K562 (cell line): ENCODE results near the gene NUP153. TPM values are rescaled to one million over a fixed set of nuclear protein-coding genes. Genes with fewer than 3 reads are reported as not detected.

Source experiments
- ATAC-seq: fragments of 200-7000 bp; cut with Tn5 transposase; 3 replicates; pipeline ENCODE4 v1.9.1; 2020; ENCODE audit warnings: moderate library complexity
- BruUV-seq: library from RNA; stranded (reverse); fragments of 400-500 nt; replicated peaks from 2 replicates; lab custom pipeline; 2021; lab: Mats Ljungman, UMichigan
- CTCF ChIA-PET: fragments of 300-600 bp; formaldehyde crosslinking; extraction: SDS; loops from one replicate; lab custom pipeline; 2021; ENCODE audit warnings: low intra/inter-chr PET ratio; lab: Yijun Ruan, JAX
- POLR2A ChIA-PET: fragments of 300-600, 350-650 bp; sonication (Branson Sonifier 250); formaldehyde crosslinking; extraction: SDS; loops from one replicate; lab custom pipeline; 2021; ENCODE audit warnings: antibody characterized with exemption, inconsistent platforms; lab: Yijun Ruan, JAX
- DNase-seq, 4 experiments: peaks; one replicate each; pipeline versions ENCODE4 v3.0.0 to v3.0.0-alpha.2; 2011 to 2018; ENCODE audit warnings: low spot score in 3 of 4, mixed read lengths in 3 of 4; ENCODE audit errors: extremely low read depth in 1 of 4
- FAIRE-seq: peaks from 2 replicates; lab custom pipeline; 2011; peaks lifted over from hg19 to GRCh38; lab: Jason Lieb, UNC
- H2AFZ ChIP-seq: 2 replicates; pipeline ENCODE4 v1.6.0; 2011; ENCODE audit warnings: low read depth, low read length, control low read depth, inconsistent platforms
- H3K27ac ChIP-seq: fragments of 200-600 bp; 3 replicates; pipeline ENCODE4 v1.8.0; 2011; ENCODE audit warnings: low read depth, mild to moderate bottlenecking, control low read depth, inconsistent platforms, low read length, moderate library complexity, mixed read lengths; ENCODE audit errors: extremely low read depth
- H3K27me3 ChIP-seq, 2 experiments: fragments of 300-600 bp in 1 of 2; 2 replicates in 1 of 2; 3 replicates in 1 of 2; pipeline versions ENCODE4 v1.6.0 to v1.8.0; 2011; ENCODE audit warnings: inconsistent platforms in 2 of 2, low read length in 2 of 2, mild to moderate bottlenecking in 1 of 2, mixed read lengths in 1 of 2, moderate library complexity in 1 of 2; ENCODE audit not compliant: control insufficient read depth in 2 of 2, insufficient read depth in 2 of 2
- H3K36me3 ChIP-seq: fragments of 300-600 bp; 3 replicates; pipeline ENCODE4 v1.8.0; 2011; ENCODE audit warnings: mild to moderate bottlenecking, low read length, inconsistent platforms; ENCODE audit not compliant: control insufficient read depth, insufficient read depth
- H3K4me1 ChIP-seq, 2 experiments: fragments of 200-600 bp in 1 of 2; replicated peaks in 1 of 2; 2 replicates in 1 of 2; 3 replicates in 1 of 2; pipeline versions ENCODE4 v1.5.1 to v1.8.0; 2011; ENCODE audit warnings: inconsistent platforms in 2 of 2, low read length in 2 of 2, mild to moderate bottlenecking in 1 of 2, mixed read lengths in 1 of 2, moderate library complexity in 1 of 2; ENCODE audit not compliant: control insufficient read depth in 2 of 2, insufficient read depth in 2 of 2
- H3K4me2 ChIP-seq: 2 replicates; pipeline ENCODE4 v1.6.1; 2011; ENCODE audit warnings: low read length, control low read depth, inconsistent platforms, mixed read lengths; ENCODE audit not compliant: insufficient read depth
- H3K4me3 ChIP-seq: fragments of 200-600 bp; sonication (generic), shearing (Covaris generic); 2 replicates; pipeline ENCODE4 v1.5.1; 2016; ENCODE audit warnings: control low read depth, inconsistent platforms
- H3K79me2 ChIP-seq: fragments of 200-600 bp; 3 replicates; pipeline ENCODE4 v1.8.0; 2011; ENCODE audit warnings: low read length, inconsistent platforms; ENCODE audit not compliant: control insufficient read depth, insufficient read depth
- H3K9ac ChIP-seq, 2 experiments: 2 replicates each; pipeline versions ENCODE4 v1.6.0 to v1.6.1; 2011; ENCODE audit warnings: low read depth in 2 of 2, low read length in 2 of 2, control low read depth in 1 of 2, inconsistent platforms in 1 of 2, mild to moderate bottlenecking in 1 of 2, mixed read lengths in 1 of 2; ENCODE audit not compliant: insufficient read depth in 1 of 2
- H3K9me1 ChIP-seq: one replicate; pipeline ENCODE4 v1.6.0; 2011; ENCODE audit warnings: inconsistent platforms, mild to moderate bottlenecking, low read length, moderate library complexity; ENCODE audit not compliant: control insufficient read depth, insufficient read depth
- H3K9me3 ChIP-seq: replicated peaks from 2 replicates; pipeline ENCODE4 v1.5.1; 2011; ENCODE audit warnings: low read depth, low read length, inconsistent platforms; ENCODE audit not compliant: control insufficient read depth, insufficient read depth
- H4K20me1 ChIP-seq: replicated peaks from 2 replicates; pipeline ENCODE4 v1.6.1; 2011; ENCODE audit warnings: low read length, inconsistent platforms, mixed read lengths; ENCODE audit not compliant: control insufficient read depth, insufficient read depth
- CHD1 ChIP-seq: fragments of 200-600 bp; sonication (generic); IDR thresholded peaks from one replicate; pipeline ENCODE4 v1.6.1; 2012; ENCODE audit warnings: mild to moderate bottlenecking, moderate library complexity, low read length, inconsistent platforms
- EP400 ChIP-seq: fragments of 450-650 bp; IDR thresholded peaks from 2 replicates; pipeline ENCODE4 v1.6.1; 2017; ENCODE audit warnings: antibody characterized with exemption, mild to moderate bottlenecking, moderate library complexity
- GATAD2B ChIP-seq: fragments of 450-650 bp; IDR thresholded peaks from 2 replicates; pipeline ENCODE4 v1.6.1; 2017; ENCODE audit warnings: mild to moderate bottlenecking, borderline replicate concordance
- HOMEZ ChIP-seq: fragments of 250-450 bp; sonication (Bioruptor Pico); IDR thresholded peaks from 2 replicates; pipeline ENCODE4 v1.4.0; 2020; ENCODE audit warnings: mild to moderate bottlenecking, moderate library complexity
- MCM2 ChIP-seq: fragments of 450-650 bp; IDR thresholded peaks from 2 replicates; pipeline ENCODE4 v1.6.1; 2017; ENCODE audit warnings: low read depth, mild to moderate bottlenecking
- NCOA1 ChIP-seq: fragments of 450-650 bp; IDR thresholded peaks from 2 replicates; pipeline ENCODE4 v1.6.1; 2016; ENCODE audit warnings: low read depth
- PTRF ChIP-seq: fragments of 450-650 bp; IDR thresholded peaks from 2 replicates; pipeline ENCODE4 v1.6.1; 2016; ENCODE audit warnings: mild to moderate bottlenecking, missing genetic modification characterization, missing compliant biosample characterization
- TAF7 ChIP-seq: fragments of 450-650 bp; IDR thresholded peaks from 2 replicates; pipeline ENCODE4 v1.6.1; 2016; ENCODE audit warnings: missing genetic modification characterization, missing compliant biosample characterization
- TARDBP ChIP-seq: fragments of 450-650 bp; IDR thresholded peaks from 2 replicates; pipeline ENCODE4 v1.6.1; 2016
- TEAD4 ChIP-seq, 2 experiments: sonication (generic) in 1 of 2; formaldehyde crosslinking in 1 of 2; IDR thresholded peaks; 2 replicates each; pipeline versions ENCODE4 v1.6.1 to v1.8.0; 2012 to 2022; ENCODE audit warnings: borderline replicate concordance in 1 of 2, inconsistent platforms in 1 of 2, low read length in 1 of 2, mild to moderate bottlenecking in 1 of 2, missing genetic modification reagents in 1 of 2
- USF1 ChIP-seq: sonication (generic); formaldehyde crosslinking; IDR thresholded peaks from 2 replicates; pipeline ENCODE4 v1.9.0; 2022; ENCODE audit warnings: mild to moderate bottlenecking, missing genetic modification reagents
- VEZF1 ChIP-seq: fragments of 200-800 bp; sonication (Bioruptor generic); IDR thresholded peaks from 2 replicates; pipeline ENCODE4 v1.6.1; 2017; ENCODE audit warnings: missing genetic modification characterization, missing compliant biosample characterization
- ZNF124 ChIP-seq: sonication (generic); formaldehyde crosslinking; IDR thresholded peaks from 2 replicates; pipeline ENCODE4 v1.8.1; 2022; ENCODE audit warnings: missing genetic modification reagents
- ZNF165 ChIP-seq: fragments of 250-450 bp; sonication (Bioruptor Pico); IDR thresholded peaks from 2 replicates; pipeline ENCODE4 v1.4.0; 2020; ENCODE audit warnings: borderline replicate concordance
- ZNF324 ChIP-seq: fragments of 250-450 bp; sonication (Bioruptor Pico); IDR thresholded peaks from 2 replicates; pipeline ENCODE4 v1.4.0; 2020; ENCODE audit warnings: mild to moderate bottlenecking
- WGBS: fragments of 100-300 bp; shearing (Covaris generic); methylation state at CpG from one replicate; pipeline ENCODE4 v1.1.6; 2016; ENCODE audit warnings: low coverage, mixed read lengths; ENCODE audit not compliant: insufficient coverage; ENCODE audit errors: missing lambda C conversion rate; 5-methylcytosine and 5-hydroxymethylcytosine counted together
- in situ Hi-C: fragments of 300-500 bp; cut with MboI; formaldehyde crosslinking; loops from 4 replicates; pipeline ENCODE4 v1.15.0; 2018; ENCODE audit warnings: inconsistent platforms, mixed read lengths
- intact Hi-C: fragments of 100-400 bp; cut with micrococcal nuclease; formaldehyde crosslinking; loops from 2 replicates; pipeline ENCODE4 v1.14.2; 2022
- polyA plus RNA-seq, 8 experiments: library from polyadenylated mRNA; depleted of rRNA in 4 of 8; stranded (reverse) in 5 of 8; unstranded in 3 of 8; fragments of >200 nt; fragmentation: Nextera tagmentation in 2 of 8; fragmentation: Illumina TruSeq in 1 of 8; extraction: Ambion mirVana in 2 of 8; extraction: Trizol in 1 of 8; gene quantifications; 2 replicates each; pipeline versions ENCODE4 v1.2.1 to v1.2.3, GENCODE V29; 2011 to 2014; ENCODE audit warnings: inconsistent platforms in 1 of 8, missing spikeins in 1 of 8
- total RNA-seq, 7 experiments: library from RNA; depleted of rRNA in 6 of 7; stranded (reverse); fragments of >200 nt in 6 of 7; fragmentation: Illumina TruSeq in 2 of 7; extraction: Trizol in 2 of 7; gene quantifications; 2 replicates each; pipeline versions ENCODE4 v1.2.1 to v1.2.3, GENCODE V29; 2011 to 2021; ENCODE audit warnings: low replicate concordance in 1 of 7

Gene NUP153
- total and polyA plus RNA-seq, 9 of the 15 experiments (the other 6 are each of a cell fraction or from before 2014, with no cell fraction given) = 21.9 to 110 (median 84.8) TPM

- peaks cover 97% of the 10 kb centered on the region for H3K79me2 ChIP-seq
- TF ChIP-seq TARDBP (no peak), PTRF (no peak), ZNF124 (CRISPR knock-in tag) (no peak), TAF7 (tag) (no peak), ZNF324 (CRISPR knock-in tag) (no peak), USF1 (CRISPR knock-in tag) (no peak), GATAD2B (no peak), TEAD4 (IDR thresholded peaks at IDR 0.05; ENCODE audit: low read length) (no peak), TEAD4 (CRISPR knock-in tag; IDR thresholded peaks at IDR 0.05; ENCODE audit: borderline replicate concordance) (no peak), VEZF1 (no peak), NCOA1 (no peak), MCM2 (no peak), ZNF165 (CRISPR knock-in tag) (no peak), CHD1 (no peak), EP400 (no peak), HOMEZ (CRISPR knock-in tag) (no peak)
- DNase-seq (no peak), ATAC-seq (no peak), FAIRE-seq (no peak)
- H3K4me2 ChIP-seq = no peak overlapping the region
- H3K4me3 ChIP-seq = no peak overlapping the region
- H3K27me3 ChIP-seq = no peaks in the 10 kb centered on the region
- H3K36me3 ChIP-seq = peaks cover 93% of the 10 kb centered on the region
- 93% methylated on average over 5 of the region's 5 CpGs for WGBS
- POLR2A ChIA-PET = interaction anchor here (1.1 to 1.8 kb wide), 2 partner anchors 10 to 142 kb away, joined by 3 to 4 read pairs; no protein-coding TSS in a partner anchor
- peaks cover 21% of the 10 kb centered on the region for H4K20me1 ChIP-seq
- in situ Hi-C loops = no loop called here
- H3K9me1 ChIP-seq = no peaks in the 10 kb centered on the region
- no peak overlapping the region for H3K27ac ChIP-seq
- H3K9ac ChIP-seq = no peak overlapping the region
- CTCF ChIA-PET = interaction anchor here (0.6 kb wide), 1 partner anchor 41 kb away, joined by 4 read pairs; no protein-coding TSS in a partner anchor
- no peaks in the 10 kb centered on the region for H3K9me3 ChIP-seq
- no TSS peak for BruUV-seq
- no peak overlapping the region for H2AFZ ChIP-seq
- no peaks in the 10 kb centered on the region for H3K4me1 ChIP-seq
- intact Hi-C loops = no loop called here
Observed at GRCh38 chr6:17677602-17678001, 29.1 kb downstream of the NUP153 start.
